K562 (cell line): ENCODE data around the gene ANO10. TPM values are rescaled to one million over a fixed set of nuclear protein-coding genes. Genes with fewer than 3 reads are reported as not detected.

Experiments
- ATAC-seq: fragments of 200-7000 bp; cut with Tn5 transposase; 3 replicates; pipeline ENCODE4 v1.9.1; 2020; ENCODE audit warnings: moderate library complexity
- BruUV-seq: library from RNA; stranded (reverse); fragments of 400-500 nt; replicated peaks from 2 replicates; lab custom pipeline; 2021; lab: Mats Ljungman, UMichigan
- CTCF ChIA-PET: fragments of 300-600 bp; formaldehyde crosslinking; extraction: SDS; loops from one replicate; lab custom pipeline; 2021; ENCODE audit warnings: low intra/inter-chr PET ratio; lab: Yijun Ruan, JAX
- POLR2A ChIA-PET: fragments of 300-600, 350-650 bp; sonication (Branson Sonifier 250); formaldehyde crosslinking; extraction: SDS; loops from one replicate; lab custom pipeline; 2021; ENCODE audit warnings: antibody characterized with exemption, inconsistent platforms; lab: Yijun Ruan, JAX
- DNase-seq, 4 experiments: peaks; one replicate each; pipeline versions ENCODE4 v3.0.0 to v3.0.0-alpha.2; 2011 to 2018; ENCODE audit warnings: low spot score in 3 of 4, mixed read lengths in 3 of 4; ENCODE audit errors: extremely low read depth in 1 of 4
- FAIRE-seq: peaks from 2 replicates; lab custom pipeline; 2011; peaks lifted over from hg19 to GRCh38; lab: Jason Lieb, UNC
- H2AFZ ChIP-seq: 2 replicates; pipeline ENCODE4 v1.6.0; 2011; ENCODE audit warnings: low read depth, low read length, control low read depth, inconsistent platforms
- H3K27ac ChIP-seq: fragments of 200-600 bp; 3 replicates; pipeline ENCODE4 v1.8.0; 2011; ENCODE audit warnings: low read depth, mild to moderate bottlenecking, control low read depth, inconsistent platforms, low read length, moderate library complexity, mixed read lengths; ENCODE audit errors: extremely low read depth
- H3K27me3 ChIP-seq, 2 experiments: fragments of 300-600 bp in 1 of 2; 2 replicates in 1 of 2; 3 replicates in 1 of 2; pipeline versions ENCODE4 v1.6.0 to v1.8.0; 2011; ENCODE audit warnings: inconsistent platforms in 2 of 2, low read length in 2 of 2, mild to moderate bottlenecking in 1 of 2, mixed read lengths in 1 of 2, moderate library complexity in 1 of 2; ENCODE audit not compliant: control insufficient read depth in 2 of 2, insufficient read depth in 2 of 2
- H3K36me3 ChIP-seq: fragments of 300-600 bp; 3 replicates; pipeline ENCODE4 v1.8.0; 2011; ENCODE audit warnings: mild to moderate bottlenecking, low read length, inconsistent platforms; ENCODE audit not compliant: control insufficient read depth, insufficient read depth
- H3K4me1 ChIP-seq, 2 experiments: fragments of 200-600 bp in 1 of 2; replicated peaks in 1 of 2; 2 replicates in 1 of 2; 3 replicates in 1 of 2; pipeline versions ENCODE4 v1.5.1 to v1.8.0; 2011; ENCODE audit warnings: inconsistent platforms in 2 of 2, low read length in 2 of 2, mild to moderate bottlenecking in 1 of 2, mixed read lengths in 1 of 2, moderate library complexity in 1 of 2; ENCODE audit not compliant: control insufficient read depth in 2 of 2, insufficient read depth in 2 of 2
- H3K4me2 ChIP-seq: 2 replicates; pipeline ENCODE4 v1.6.1; 2011; ENCODE audit warnings: low read length, control low read depth, inconsistent platforms, mixed read lengths; ENCODE audit not compliant: insufficient read depth
- H3K4me3 ChIP-seq: fragments of 200-600 bp; sonication (generic), shearing (Covaris generic); 2 replicates; pipeline ENCODE4 v1.5.1; 2016; ENCODE audit warnings: control low read depth, inconsistent platforms
- H3K79me2 ChIP-seq: fragments of 200-600 bp; 3 replicates; pipeline ENCODE4 v1.8.0; 2011; ENCODE audit warnings: low read length, inconsistent platforms; ENCODE audit not compliant: control insufficient read depth, insufficient read depth
- H3K9ac ChIP-seq, 2 experiments: 2 replicates each; pipeline versions ENCODE4 v1.6.0 to v1.6.1; 2011; ENCODE audit warnings: low read depth in 2 of 2, low read length in 2 of 2, control low read depth in 1 of 2, inconsistent platforms in 1 of 2, mild to moderate bottlenecking in 1 of 2, mixed read lengths in 1 of 2; ENCODE audit not compliant: insufficient read depth in 1 of 2
- H3K9me1 ChIP-seq: one replicate; pipeline ENCODE4 v1.6.0; 2011; ENCODE audit warnings: inconsistent platforms, mild to moderate bottlenecking, low read length, moderate library complexity; ENCODE audit not compliant: control insufficient read depth, insufficient read depth
- H3K9me3 ChIP-seq: replicated peaks from 2 replicates; pipeline ENCODE4 v1.5.1; 2011; ENCODE audit warnings: low read depth, low read length, inconsistent platforms; ENCODE audit not compliant: control insufficient read depth, insufficient read depth
- H4K20me1 ChIP-seq: replicated peaks from 2 replicates; pipeline ENCODE4 v1.6.1; 2011; ENCODE audit warnings: low read length, inconsistent platforms, mixed read lengths; ENCODE audit not compliant: control insufficient read depth, insufficient read depth
- ATF3 ChIP-seq, 2 experiments: fragments of 450-650 bp in 1 of 2; sonication (generic) in 1 of 2; formaldehyde crosslinking in 1 of 2; IDR thresholded peaks in 1 of 2; conservative IDR thresholded peaks in 1 of 2; 2 replicates each; pipeline versions ENCODE4 v1.6.1 to v1.8.1; 2016 to 2023; ENCODE audit warnings: mild to moderate bottlenecking in 2 of 2, moderate library complexity in 2 of 2, inconsistent platforms in 1 of 2, missing genetic modification reagents in 1 of 2
- BRCA1 ChIP-seq, 2 experiments: fragments of 450-650 bp in 1 of 2; sonication (generic) in 1 of 2; formaldehyde crosslinking in 1 of 2; IDR thresholded peaks; 2 replicates each; pipeline versions ENCODE4 v1.5.0 to v1.6.1; 2017 to 2020; ENCODE audit warnings: mild to moderate bottlenecking in 1 of 2, missing genetic modification reagents in 1 of 2
- HCFC1 ChIP-seq: IDR thresholded peaks from 2 replicates; pipeline ENCODE4 v1.6.1; 2012; ENCODE audit warnings: low read depth, low read length, improper control_type of control experiment
- MBD2 ChIP-seq: sonication (generic); IDR thresholded peaks from 2 replicates; pipeline ENCODE4 v1.6.1; 2016; ENCODE audit warnings: low read depth, borderline replicate concordance
- NFE2 ChIP-seq: IDR thresholded peaks from 2 replicates; pipeline ENCODE4 v1.6.1; 2014; ENCODE audit warnings: antibody characterized with exemption, low read depth
- NR2F6 ChIP-seq: fragments of 450-650 bp; formaldehyde crosslinking; IDR thresholded peaks from 2 replicates; pipeline ENCODE4 v1.4.0; 2020; ENCODE audit warnings: mild to moderate bottlenecking
- PKNOX1 ChIP-seq: fragments of 450-650 bp; IDR thresholded peaks from 2 replicates; pipeline ENCODE4 v1.6.1; 2016
- PML ChIP-seq: IDR thresholded peaks from 2 replicates; pipeline ENCODE4 v1.6.1; 2012; ENCODE audit warnings: low read length, inconsistent platforms
- TFE3 ChIP-seq: fragments of 450-650 bp; formaldehyde crosslinking; IDR thresholded peaks from 2 replicates; pipeline ENCODE4 v1.4.0; 2020; ENCODE audit warnings: mild to moderate bottlenecking, mixed read lengths
- ZBTB12 ChIP-seq: fragments of 250-450 bp; sonication (Bioruptor Pico); IDR thresholded peaks from 2 replicates; pipeline ENCODE4 v1.4.0; 2020
- ZBTB33 ChIP-seq: sonication (generic); formaldehyde crosslinking; IDR thresholded peaks from 2 replicates; pipeline ENCODE4 v1.8.1; 2023; ENCODE audit warnings: mild to moderate bottlenecking, missing genetic modification reagents
- ZNF212 ChIP-seq: fragments of 450-650 bp; formaldehyde crosslinking; IDR thresholded peaks from 2 replicates; pipeline ENCODE4 v1.4.0; 2020; ENCODE audit warnings: mild to moderate bottlenecking
- ZNF699 ChIP-seq: fragments of 250-450 bp; sonication (Bioruptor Pico); IDR thresholded peaks from 2 replicates; pipeline ENCODE4 v1.8.0; 2021; ENCODE audit warnings: mild to moderate bottlenecking, moderate library complexity; ENCODE audit not compliant: insufficient replicate concordance
- WGBS: fragments of 100-300 bp; shearing (Covaris generic); methylation state at CpG from one replicate; pipeline ENCODE4 v1.1.6; 2016; ENCODE audit warnings: low coverage, mixed read lengths; ENCODE audit not compliant: insufficient coverage; ENCODE audit errors: missing lambda C conversion rate; 5-methylcytosine and 5-hydroxymethylcytosine counted together
- in situ Hi-C: fragments of 300-500 bp; cut with MboI; formaldehyde crosslinking; loops from 4 replicates; pipeline ENCODE4 v1.15.0; 2018; ENCODE audit warnings: inconsistent platforms, mixed read lengths
- intact Hi-C: fragments of 100-400 bp; cut with micrococcal nuclease; formaldehyde crosslinking; loops from 2 replicates; pipeline ENCODE4 v1.14.2; 2022
- polyA plus RNA-seq, 8 experiments: library from polyadenylated mRNA; depleted of rRNA in 4 of 8; stranded (reverse) in 5 of 8; unstranded in 3 of 8; fragments of >200 nt; fragmentation: Nextera tagmentation in 2 of 8; fragmentation: Illumina TruSeq in 1 of 8; extraction: Ambion mirVana in 2 of 8; extraction: Trizol in 1 of 8; gene quantifications; 2 replicates each; pipeline versions ENCODE4 v1.2.1 to v1.2.3, GENCODE V29; 2011 to 2014; ENCODE audit warnings: inconsistent platforms in 1 of 8, missing spikeins in 1 of 8
- total RNA-seq, 7 experiments: library from RNA; depleted of rRNA in 6 of 7; stranded (reverse); fragments of >200 nt in 6 of 7; fragmentation: Illumina TruSeq in 2 of 7; extraction: Trizol in 2 of 7; gene quantifications; 2 replicates each; pipeline versions ENCODE4 v1.2.1 to v1.2.3, GENCODE V29; 2011 to 2021; ENCODE audit warnings: low replicate concordance in 1 of 7

ANO10 gene
- total and polyA plus RNA-seq, 9 of the 15 experiments (the other 6 are each of a cell fraction or from before 2014, with no cell fraction given), result 6.4 to 46.0 (median 32.3) TPM

GRCh38 chr3:43473244-43473643 is 148.6 kb downstream of the ANO10 start:
- no peak for FAIRE-seq
- H3K4me1 ChIP-seq, result no peaks in the 10 kb centered on the region
- TF ChIP-seq NFE2 (no peak), ZNF699 (CRISPR knock-in tag) (no peak), HCFC1 (no peak), NR2F6 (no peak), MBD2 (no peak), PKNOX1 (no peak), ZNF212 (CRISPR knock-in tag) (no peak), TFE3 (CRISPR knock-in tag) (no peak), ATF3 (IDR thresholded peaks at IDR 0.05) (no peak), ATF3 (CRISPR knock-in tag; conservative IDR thresholded peaks at IDR 0.05) (no peak), ZBTB12 (CRISPR knock-in tag) (no peak), BRCA1 (IDR thresholded peaks at IDR 0.05) (no peak), BRCA1 (CRISPR knock-in tag; IDR thresholded peaks at IDR 0.05) (no peak), PML (no peak), ZBTB33 (CRISPR knock-in tag) (no peak)

More at GRCh38 chr3:43473244-43473643, 148.6 kb downstream of the ANO10 start:
- Histone ChIP-seq H3K27ac (no peak overlapping the region), H2AFZ (no peak overlapping the region), H3K27me3 (no peaks in the 10 kb centered on the region), H3K9me3 (no peaks in the 10 kb centered on the region), H3K9ac (no peak overlapping the region), H3K9me1 (no peaks in the 10 kb centered on the region), H3K4me3 (no peak overlapping the region), H3K36me3 (no peaks in the 10 kb centered on the region), H3K4me2 (no peak overlapping the region), H4K20me1 (no peaks in the 10 kb centered on the region), H3K79me2 (no peaks in the 10 kb centered on the region)
- in situ Hi-C loops, result no loop called here
- DNase-seq (no peak), ATAC-seq (peak; percentile 33; the same call in 1 of the 3 replicates)
- intact Hi-C loops, result no loop called here
- CTCF ChIA-PET, result no interaction called here
- POLR2A ChIA-PET, result interaction anchor here (0.8 kb wide), 1 partner anchor 10 kb away, joined by 3 read pairs; no protein-coding TSS in a partner anchor
- BruUV-seq, result no TSS peak
- WGBS, result 65% methylated on average over 10 of the region's 10 CpGs
